Bronchial epithelial cell (primary cell): Measurements from ENCODE around the gene ZNF516. TPM values are rescaled to one million over a fixed set of nuclear protein-coding genes. Genes with fewer than 3 reads are reported as not detected.

Experiments used
- DNase-seq: peaks from one replicate; pipeline ENCODE4 v3.0.0-alpha.2; 2010; ENCODE audit warnings: low read depth
- FAIRE-seq: peaks from 2 replicates; lab custom pipeline; 2011; peaks lifted over from hg19 to GRCh38; lab: Jason Lieb, UNC
- H3K27me3 ChIP-seq: 2 replicates; pipeline ENCODE4 v1.5.1; 2011; ENCODE audit warnings: low read length; ENCODE audit not compliant: control insufficient read depth, insufficient read depth
- H3K36me3 ChIP-seq: 2 replicates; pipeline ENCODE4 v1.5.1; 2011; ENCODE audit warnings: low read length; ENCODE audit not compliant: control insufficient read depth, insufficient read depth
- H3K4me3 ChIP-seq: 2 replicates; pipeline ENCODE4 v1.5.1; 2011; ENCODE audit warnings: mild to moderate bottlenecking, low read depth, low read length, control low read depth
- total RNA-seq: library from RNA; depleted of rRNA; stranded (reverse); fragments of >200 nt; gene quantifications from 2 replicates; pipeline ENCODE4 v1.2.1, GENCODE V29; 2014
- TF ChIP-seq, protein P1 (sequence below): IDR thresholded peaks from 2 replicates; pipeline ENCODE4 v1.5.1; 2011; ENCODE audit warnings: mild to moderate bottlenecking, moderate library complexity, low read length, control low read depth, inconsistent platforms; ENCODE audit not compliant: insufficient read depth, severe bottlenecking

ZNF516 gene
- total RNA-seq, 1 donor from 2014 or later, result 16.6 TPM

DNA sequence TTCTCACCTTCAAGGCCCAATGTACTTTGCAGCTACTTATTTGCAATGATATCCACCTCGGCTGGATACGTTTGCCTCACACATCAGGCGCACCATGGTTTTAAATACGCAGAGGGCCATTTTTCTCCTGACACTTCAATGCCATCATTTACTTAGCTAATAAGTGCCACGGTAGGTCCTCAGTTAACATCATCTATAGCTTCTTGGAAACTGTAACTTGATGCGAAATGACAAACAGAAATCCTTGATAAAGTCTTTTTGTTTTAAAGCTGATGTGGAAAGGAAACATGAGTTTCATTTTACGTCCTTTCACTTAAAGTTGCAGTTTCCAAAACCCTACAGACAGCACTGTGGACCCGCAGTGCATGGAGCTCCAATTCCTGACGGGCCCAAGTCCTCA, 37.1 kb downstream of the ZNF516 start:
- DNase-seq, result no peak
- TF ChIP-seq, protein P1, sequence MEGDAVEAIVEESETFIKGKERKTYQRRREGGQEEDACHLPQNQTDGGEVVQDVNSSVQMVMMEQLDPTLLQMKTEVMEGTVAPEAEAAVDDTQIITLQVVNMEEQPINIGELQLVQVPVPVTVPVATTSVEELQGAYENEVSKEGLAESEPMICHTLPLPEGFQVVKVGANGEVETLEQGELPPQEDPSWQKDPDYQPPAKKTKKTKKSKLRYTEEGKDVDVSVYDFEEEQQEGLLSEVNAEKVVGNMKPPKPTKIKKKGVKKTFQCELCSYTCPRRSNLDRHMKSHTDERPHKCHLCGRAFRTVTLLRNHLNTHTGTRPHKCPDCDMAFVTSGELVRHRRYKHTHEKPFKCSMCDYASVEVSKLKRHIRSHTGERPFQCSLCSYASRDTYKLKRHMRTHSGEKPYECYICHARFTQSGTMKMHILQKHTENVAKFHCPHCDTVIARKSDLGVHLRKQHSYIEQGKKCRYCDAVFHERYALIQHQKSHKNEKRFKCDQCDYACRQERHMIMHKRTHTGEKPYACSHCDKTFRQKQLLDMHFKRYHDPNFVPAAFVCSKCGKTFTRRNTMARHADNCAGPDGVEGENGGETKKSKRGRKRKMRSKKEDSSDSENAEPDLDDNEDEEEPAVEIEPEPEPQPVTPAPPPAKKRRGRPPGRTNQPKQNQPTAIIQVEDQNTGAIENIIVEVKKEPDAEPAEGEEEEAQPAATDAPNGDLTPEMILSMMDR, result no peak
- Histone ChIP-seq H3K27me3 (no peaks in the 10 kb centered on the region), H3K36me3 (peaks cover 1% of the 10 kb centered on the region), H3K4me3 (no peak overlapping the region)
- no peak for FAIRE-seq

DNA sequence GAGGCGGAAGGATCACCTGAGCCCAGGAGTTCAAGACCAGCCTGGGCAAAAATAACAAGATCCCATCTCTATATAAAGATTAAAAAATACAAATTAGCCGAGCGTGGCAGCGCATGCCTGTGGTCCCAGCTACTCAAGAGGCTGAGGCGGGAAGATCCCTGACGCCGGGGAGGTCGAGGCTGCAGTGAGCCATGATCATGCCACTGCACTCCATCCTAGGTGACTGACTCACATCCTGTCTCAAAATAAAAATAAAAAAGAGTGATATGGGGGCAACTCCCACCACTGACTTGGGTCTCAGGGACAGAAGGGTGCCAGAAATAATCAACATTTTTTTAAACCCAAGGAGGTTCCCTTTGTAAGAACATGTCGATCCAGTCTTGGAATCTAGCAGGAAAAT, 37.6 kb downstream of the ZNF516 start:
- H3K36me3 ChIP-seq, result peaks cover 1% of the 10 kb centered on the region
- no peak for FAIRE-seq
- no peak overlapping the region for H3K4me3 ChIP-seq
- H3K27me3 ChIP-seq, result no peaks in the 10 kb centered on the region
- DNase-seq, result no peak
- TF ChIP-seq, protein P1, result no peak

DNA sequence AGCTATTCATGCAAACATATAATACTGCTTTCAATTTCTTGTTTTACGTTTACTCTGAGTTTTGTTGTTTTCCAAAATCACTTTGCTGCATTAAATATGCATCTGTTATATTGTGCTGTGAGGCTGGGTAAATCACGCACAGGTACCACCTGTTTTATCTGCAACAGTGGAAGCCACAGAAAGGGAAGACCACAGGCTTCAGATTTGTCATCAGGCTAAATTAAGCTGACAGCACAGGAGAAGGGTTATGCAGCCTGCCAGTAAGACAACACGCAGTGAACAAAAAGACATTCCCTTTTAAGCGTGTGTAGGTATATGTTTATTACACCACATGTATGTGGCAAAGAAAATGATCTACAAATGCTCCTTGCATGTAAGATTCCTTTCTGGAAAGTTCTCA, 38.2 kb downstream of the ZNF516 start:
- FAIRE-seq (no peak), DNase-seq (no peak)
- Histone ChIP-seq H3K27me3 (no peaks in the 10 kb centered on the region), H3K36me3 (peaks cover 1% of the 10 kb centered on the region), H3K4me3 (no peak overlapping the region)
- TF ChIP-seq, protein P1, result no peak

DNA sequence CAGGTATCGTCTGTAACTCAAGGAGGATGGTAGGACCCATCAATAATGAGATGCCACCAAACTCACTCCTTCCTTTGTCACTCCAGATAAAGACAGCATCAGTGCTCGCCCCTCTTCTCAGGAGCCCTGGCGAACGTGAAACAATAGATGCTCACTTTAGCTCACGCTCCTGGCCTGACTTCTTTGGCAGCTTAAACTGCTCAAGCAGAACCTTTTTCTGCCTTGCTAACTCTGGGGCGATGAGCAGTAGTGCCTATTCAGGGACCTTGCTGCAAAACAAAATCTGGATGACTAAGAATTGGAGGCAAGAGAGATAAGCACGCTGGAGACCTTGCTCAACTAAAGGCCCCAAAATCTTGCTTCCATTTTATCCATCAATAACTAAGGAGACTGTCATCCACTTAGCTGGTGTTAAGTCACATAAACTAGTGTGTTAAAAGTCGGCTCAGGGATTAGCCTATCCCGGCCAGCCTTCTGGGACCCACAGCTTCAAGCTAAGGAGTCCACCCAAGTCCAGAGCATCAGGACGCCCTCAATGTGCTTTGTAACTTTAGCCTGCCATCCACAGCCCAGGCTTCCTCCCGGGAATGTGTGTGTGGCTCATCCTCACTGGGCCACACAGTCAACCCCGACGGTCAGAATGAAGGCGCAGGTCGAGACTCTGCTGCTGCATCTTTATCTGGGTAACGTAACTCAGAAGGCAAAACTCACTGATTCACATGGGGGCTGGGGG, 38.9 kb downstream of the ZNF516 start:
- TF ChIP-seq, protein P1, result no peak
- DNase-seq, result no peak
- H3K36me3 ChIP-seq, result peaks cover 1% of the 10 kb centered on the region
- FAIRE-seq, result no peak
- no peak overlapping the region for H3K4me3 ChIP-seq
- H3K27me3 ChIP-seq, result no peaks in the 10 kb centered on the region

DNA sequence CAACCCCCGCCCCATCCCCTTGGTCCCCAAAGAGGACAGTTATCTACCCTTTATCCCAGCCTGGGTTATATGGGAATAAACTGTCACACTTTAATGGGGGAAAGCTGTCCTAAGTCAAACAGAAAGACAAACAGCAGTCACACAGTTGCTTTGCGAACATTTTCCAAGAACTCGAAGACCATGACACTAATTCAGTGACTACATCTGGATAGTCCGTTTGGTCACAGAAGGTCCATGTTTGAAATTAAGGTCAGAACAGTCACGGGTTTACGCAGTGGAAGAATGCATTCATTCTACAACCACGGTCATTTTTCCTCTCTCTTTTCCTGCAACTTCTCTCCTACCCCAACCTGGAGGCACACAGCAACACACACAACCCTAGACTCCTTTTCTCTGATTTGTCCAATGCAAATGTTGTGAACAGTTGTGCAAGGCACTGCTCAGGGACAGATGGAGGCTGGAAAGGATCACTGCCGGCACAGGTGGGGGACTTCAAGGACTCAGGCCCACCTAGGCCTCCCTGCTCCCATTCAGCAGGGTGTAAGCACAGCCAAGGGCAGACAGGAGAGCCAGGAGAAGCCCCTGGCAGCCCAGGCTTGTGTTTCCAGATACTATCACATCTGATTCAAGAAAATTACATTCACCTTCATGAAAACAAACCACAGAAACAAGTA, 39.9 kb downstream of the ZNF516 start:
- H3K27me3 ChIP-seq, result no peaks in the 10 kb centered on the region

More for the DNA sequence above, 39.9 kb downstream of the ZNF516 start:
- DNase-seq (no peak), FAIRE-seq (peak; percentile 50)
- TF ChIP-seq, protein P1, result no peak
- Histone ChIP-seq H3K4me3 (no peak overlapping the region), H3K36me3 (peaks cover 1% of the 10 kb centered on the region)
